DMS114 treated with DMSO at 0.1 percent for 48 hours (cell line): Measurements from ENCODE around the gene AK8.
A peak's percentile ranks its signal among the peaks of the same experiment; 100 is the strongest.

Source experiments
- DNase-seq: peaks from one replicate; lab custom pipeline; 2025; ENCODE audit not compliant: unreplicated experiment; lab: John Stamatoyannopoulos, UW

AK8 gene

GRCh38 chr9:132877824-132878694, at the start of gene AK8:
TSS of gene AK8 (minus strand) at chr9:132878284. CDS start at chr9:132878255, 29 bp downstream.
- peak; percentile 7 for DNase-seq

GRCh38 chr9:132927704-132928103, 49.6 kb upstream of the AK8 start:
- DNase-seq = no peak

- no peak for DNase-seq
Observed at GRCh38 chr9:132923346-132923902, 45.3 kb upstream of the AK8 start.

GRCh38 chr9:132919614-132920268, 41.7 kb upstream of the AK8 start:
- no peak for DNase-seq

GRCh38 chr9:132914924-132915323, 36.8 kb upstream of the AK8 start:
- no peak for DNase-seq

GRCh38 chr9:132912131-132912530, 34.0 kb upstream of the AK8 start:
- DNase-seq = no peak

- DNase-seq = no peak
Observed at GRCh38 chr9:132910376-132910775, 32.3 kb upstream of the AK8 start.

- no peak for DNase-seq
Observed at GRCh38 chr9:132909311-132909710, 31.2 kb upstream of the AK8 start.

GRCh38 chr9:132908635-132909034, 30.6 kb upstream of the AK8 start:
- no peak for DNase-seq

- DNase-seq = no peak
Observed at GRCh38 chr9:132905726-132906125, 27.6 kb upstream of the AK8 start.

- DNase-seq = no peak
Observed at GRCh38 chr9:132903574-132904492, 25.7 kb upstream of the AK8 start.

- DNase-seq = peak; percentile 69
Observed at GRCh38 chr9:132901858-132902831, 24.1 kb upstream of the AK8 start.

GRCh38 chr9:132898051-132898450, 20.0 kb upstream of the AK8 start:
- DNase-seq = no peak

- no peak for DNase-seq
Observed at GRCh38 chr9:132896906-132897305, 18.8 kb upstream of the AK8 start.

GRCh38 chr9:132896264-132896663, 18.2 kb upstream of the AK8 start:
- no peak for DNase-seq

- DNase-seq = no peak
Observed at GRCh38 chr9:132894862-132895835, 17.1 kb upstream of the AK8 start.

- no peak for DNase-seq
Observed at GRCh38 chr9:132894346-132894745, 16.3 kb upstream of the AK8 start.

- no peak for DNase-seq
Observed at GRCh38 chr9:132892400-132892799, 14.3 kb upstream of the AK8 start.

- DNase-seq = no peak
Observed at GRCh38 chr9:132888151-132888550, 10.1 kb upstream of the AK8 start.
